Omental fat pad (tissue), 4 donors: ENCODE results near the gene SCLT1. TPM values are rescaled to one million over a fixed set of nuclear protein-coding genes. Genes with fewer than 3 reads are reported as not detected.

Source experiments
- ATAC-seq: fragments of 150-250 bp; one replicate; pipeline ENCODE4 v1.9.1; 2016; ENCODE audit warnings: mild to moderate bottlenecking, moderate library complexity; ENCODE audit not compliant: low FRiP score
- DNase-seq: peaks from one replicate; pipeline ENCODE4 v3.0.0-alpha.2; 2019; ENCODE audit warnings: low spot score
- CTCF ChIP-seq, 3 donors: fragments of 450-650 bp; IDR thresholded peaks; one replicate each; pipeline ENCODE4 v1.5.1; 2016 to 2017; ENCODE audit warnings: antibody characterized with exemption in 3 of 3, mild to moderate bottlenecking in 3 of 3, moderate library complexity in 2 of 3
- total RNA-seq, 4 donors: library from RNA; depleted of rRNA; stranded (reverse); fragments of >200 nt; gene quantifications; one replicate each; pipeline ENCODE4 v1.1.0, GENCODE V29; 2016

The SCLT1 gene
- total RNA-seq, 4 donors from 2014 or later = 7.9 to 27.5 (median 16.8) TPM

DNA sequence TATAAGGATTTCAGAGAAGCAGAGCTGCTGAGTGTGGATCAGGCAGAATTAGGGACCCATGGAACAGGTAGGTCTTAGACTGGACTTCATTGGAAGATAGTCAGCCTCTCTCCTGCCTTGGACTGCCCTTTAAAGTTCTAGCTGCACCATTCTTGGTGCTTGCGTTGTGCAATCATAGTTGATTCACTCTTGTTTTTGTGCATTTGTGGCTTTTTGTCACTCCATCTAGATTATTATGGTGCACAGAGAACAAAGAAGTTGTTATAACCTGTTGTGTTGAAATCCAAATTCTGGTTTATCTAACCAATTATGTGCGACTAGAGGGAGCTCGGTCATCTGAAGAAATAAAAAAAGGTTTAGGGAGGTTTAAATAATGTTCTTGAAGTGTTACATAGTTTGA lies 224.6 kb downstream of the SCLT1 start:
- ATAC-seq (no peak), DNase-seq (no peak)
- no peak for TF ChIP-seq CTCF (IDR thresholded peaks at IDR 0.05)

DNA sequence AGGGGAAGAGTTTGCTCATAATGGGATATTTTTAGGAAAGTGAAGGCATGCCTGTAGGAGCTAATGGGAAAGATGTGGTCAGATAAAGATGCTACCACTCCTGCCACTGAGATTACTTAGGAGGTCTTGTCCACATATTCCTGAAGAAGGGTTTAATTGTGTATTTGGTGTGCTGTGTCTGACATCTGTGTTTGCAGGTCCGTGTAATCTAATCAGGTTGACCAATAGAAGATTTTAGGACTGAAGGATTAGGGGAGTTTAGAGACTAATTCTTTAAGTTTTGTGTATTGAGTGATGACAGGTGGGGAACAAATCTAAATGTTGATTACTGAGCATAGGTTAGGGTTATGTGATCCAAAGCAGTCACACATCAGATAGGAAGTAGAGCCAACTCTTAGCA lies 226.6 kb downstream of the SCLT1 start:
- ATAC-seq (no peak), DNase-seq (no peak)
- TF ChIP-seq CTCF (IDR thresholded peaks at IDR 0.05) = no peak

DNA sequence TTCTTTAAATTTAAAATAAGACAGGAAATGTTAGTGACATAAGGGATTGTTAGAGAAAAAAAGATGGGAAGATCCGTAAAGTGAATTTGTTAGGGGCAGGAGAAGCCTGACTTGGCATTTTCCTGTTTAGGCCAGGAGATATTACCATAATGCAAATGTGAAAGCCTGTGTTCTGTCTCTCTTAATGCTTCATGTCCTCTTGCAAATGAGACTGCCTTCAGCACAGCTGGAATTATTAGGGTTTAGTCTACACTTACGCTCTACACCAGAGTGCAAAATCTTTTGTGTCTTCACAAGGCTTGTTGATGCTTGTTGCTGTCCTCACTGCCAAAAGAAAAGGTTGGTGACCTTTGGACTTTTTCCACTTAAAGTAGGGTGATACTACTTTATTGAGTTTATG lies 227.1 kb downstream of the SCLT1 start:
- TF ChIP-seq CTCF (IDR thresholded peaks at IDR 0.05) = no peak
- DNase-seq (no peak), ATAC-seq (no peak)

GRCh38 chr4:128865132-128865531 lies 228.2 kb downstream of the SCLT1 start:
- ATAC-seq (no peak), DNase-seq (no peak)
- TF ChIP-seq CTCF (IDR thresholded peaks at IDR 0.05) = no peak

GRCh38 chr4:128863312-128864075 lies 229.8 kb downstream of the SCLT1 start:
- DNase-seq = peak; percentile 61
- TF ChIP-seq CTCF (IDR thresholded peaks at IDR 0.05) = peak in 1 of 3 donors; percentile 70
- peak; percentile 85 for ATAC-seq

GRCh38 chr4:128862608-128863311 lies 230.6 kb downstream of the SCLT1 start:
- DNase-seq (no peak), ATAC-seq (no peak)
- TF ChIP-seq CTCF (IDR thresholded peaks at IDR 0.05) = no peak
